ENCODE data around the gene MRPS11.
A peak's percentile ranks its signal among the peaks of the same experiment; 100 is the strongest.
"Not testable (repeated sequence)": the region's sequence is repeated elsewhere in the genome, so short reads cannot be mapped to it uniquely, and the experiment has no call there.

Gene MRPS11

GRCh38 chr15:88469321-88469720 is 1.8 kb downstream of the MRPS11 start:
- no peak overlapping the region for H3K4me3 ChIP-seq (ENCODE audit: low read length)
- H3K4me1 ChIP-seq (ENCODE audit: low read length) = peaks cover 11% of the 10 kb centered on the region
- TF ChIP-seq EZH2phosphoT487 (IDR thresholded peaks at IDR 0.05; ENCODE audit: low read length) (no peak), EZH2 (optimal IDR thresholded peaks at IDR 0.05; ENCODE audit: low read depth, low read length) (no peak), CTCF (IDR thresholded peaks at IDR 0.05; ENCODE audit: low read length) (no peak)
- H3K9ac ChIP-seq (ENCODE audit: low read length) = no peak overlapping the region
- H3K27ac ChIP-seq (ENCODE audit: low read length) = no peak overlapping the region
- no peaks in the 10 kb centered on the region for H3K9me3 ChIP-seq (replicated peaks; ENCODE audit: insufficient read depth, low read length)
- no peak for DNase-seq
- no peak overlapping the region for H3K4me2 ChIP-seq (ENCODE audit: low read depth, low read length)
- H2AFZ ChIP-seq (ENCODE audit: low read length) = no peak overlapping the region
- no peaks in the 10 kb centered on the region for H3F3A ChIP-seq (ENCODE audit: insufficient read depth, low read length)
- H4K20me1 ChIP-seq (ENCODE audit: insufficient read depth, low read length) = no peaks in the 10 kb centered on the region
- H3K9me2 ChIP-seq (replicated peaks; ENCODE audit: insufficient read depth, low read length) = no peaks in the 10 kb centered on the region
- peaks cover 57% of the 10 kb centered on the region for H3K79me2 ChIP-seq (ENCODE audit: low read length)
- H3K36me3 ChIP-seq (replicated peaks; ENCODE audit: insufficient read depth, low read length) = 0 out of 2 replicates have a peak, but pooled peaks cover 7% of the 10 kb centered on the region
- no peaks in the 10 kb centered on the region for H3K27me3 ChIP-seq (replicated peaks; ENCODE audit: insufficient read depth, low read length)

GRCh38 chr15:88470625-88471372 is 3.3 kb downstream of the MRPS11 start:
- no peak overlapping the region for H2AFZ ChIP-seq (ENCODE audit: low read length)
- H3K4me1 ChIP-seq (ENCODE audit: low read length) = peaks cover 11% of the 10 kb centered on the region
- peaks cover 44% of the 10 kb centered on the region for H3K79me2 ChIP-seq (ENCODE audit: low read length)
- H3K9ac ChIP-seq (ENCODE audit: low read length) = no peak overlapping the region
- H4K20me1 ChIP-seq (ENCODE audit: insufficient read depth, low read length) = no peaks in the 10 kb centered on the region
- no peaks in the 10 kb centered on the region for H3K27me3 ChIP-seq (replicated peaks; ENCODE audit: insufficient read depth, low read length)
- H3F3A ChIP-seq (ENCODE audit: insufficient read depth, low read length) = 0 out of 2 replicates have a peak, but pooled peaks cover under 1% of the 10 kb centered on the region
- no peaks in the 10 kb centered on the region for H3K9me3 ChIP-seq (replicated peaks; ENCODE audit: insufficient read depth, low read length)
- H3K9me2 ChIP-seq (replicated peaks; ENCODE audit: insufficient read depth, low read length) = no peaks in the 10 kb centered on the region
- peak; percentile 3 for DNase-seq
- H3K27ac ChIP-seq (ENCODE audit: low read length) = no peak overlapping the region
- no peak overlapping the region for H3K4me3 ChIP-seq (ENCODE audit: low read length)
- H3K36me3 ChIP-seq (replicated peaks; ENCODE audit: insufficient read depth, low read length) = 0 out of 2 replicates have a peak, but pooled peaks cover 5% of the 10 kb centered on the region
- TF ChIP-seq CTCF (IDR thresholded peaks at IDR 0.05; ENCODE audit: low read length) = 0 out of 2 replicates have a peak, but pooled peaks have one; percentile 13
- no peak for TF ChIP-seq EZH2phosphoT487 (IDR thresholded peaks at IDR 0.05; ENCODE audit: low read length)
- no peak for TF ChIP-seq EZH2 (optimal IDR thresholded peaks at IDR 0.05; ENCODE audit: low read depth, low read length)
- H3K4me2 ChIP-seq (ENCODE audit: low read depth, low read length) = no peak overlapping the region

GRCh38 chr15:88472225-88472624 is 4.7 kb downstream of the MRPS11 start:
- H3K4me1 ChIP-seq (ENCODE audit: low read length) = 0 out of 2 replicates have a peak, but pooled peaks cover 3% of the 10 kb centered on the region
- no peaks in the 10 kb centered on the region for H3K9me2 ChIP-seq (replicated peaks; ENCODE audit: insufficient read depth, low read length)
- H4K20me1 ChIP-seq (ENCODE audit: insufficient read depth, low read length) = no peaks in the 10 kb centered on the region
- no peak overlapping the region for H3K27ac ChIP-seq (ENCODE audit: low read length)
- no peak for DNase-seq
- H3K4me3 ChIP-seq (ENCODE audit: low read length) = no peak overlapping the region
- no peak overlapping the region for H3K9ac ChIP-seq (ENCODE audit: low read length)
- H3K79me2 ChIP-seq (ENCODE audit: low read length) = peaks cover 30% of the 10 kb centered on the region
- TF ChIP-seq CTCF (IDR thresholded peaks at IDR 0.05; ENCODE audit: low read length) (no peak), EZH2phosphoT487 (IDR thresholded peaks at IDR 0.05; ENCODE audit: low read length) (no peak), EZH2 (optimal IDR thresholded peaks at IDR 0.05; ENCODE audit: low read depth, low read length) (no peak)
- 0 out of 2 replicates have a peak, but pooled peaks cover 5% of the 10 kb centered on the region for H3K36me3 ChIP-seq (replicated peaks; ENCODE audit: insufficient read depth, low read length)
- no peaks in the 10 kb centered on the region for H3K27me3 ChIP-seq (replicated peaks; ENCODE audit: insufficient read depth, low read length)
- no peaks in the 10 kb centered on the region for H3K9me3 ChIP-seq (replicated peaks; ENCODE audit: insufficient read depth, low read length)
- 0 out of 2 replicates have a peak, but pooled peaks cover 3% of the 10 kb centered on the region for H3F3A ChIP-seq (ENCODE audit: insufficient read depth, low read length)
- no peak overlapping the region for H2AFZ ChIP-seq (ENCODE audit: low read length)
- no peak overlapping the region for H3K4me2 ChIP-seq (ENCODE audit: low read depth, low read length)

GRCh38 chr15:88473661-88474293 is 6.3 kb downstream of the MRPS11 start:
- not testable (repeated sequence) for H3K9ac ChIP-seq (ENCODE audit: low read length); H3K36me3 ChIP-seq (replicated peaks; ENCODE audit: insufficient read depth, low read length); H4K20me1 ChIP-seq (ENCODE audit: insufficient read depth, low read length); H3K27ac ChIP-seq (ENCODE audit: low read length); H3K4me2 ChIP-seq (ENCODE audit: low read depth, low read length); H3K4me3 ChIP-seq (ENCODE audit: low read length); H3K9me3 ChIP-seq (replicated peaks; ENCODE audit: insufficient read depth, low read length); H3K27me3 ChIP-seq (replicated peaks; ENCODE audit: insufficient read depth, low read length); H3K9me2 ChIP-seq (replicated peaks; ENCODE audit: insufficient read depth, low read length); H3F3A ChIP-seq (ENCODE audit: insufficient read depth, low read length); H2AFZ ChIP-seq (ENCODE audit: low read length); DNase-seq; H3K4me1 ChIP-seq (ENCODE audit: low read length)
- H3K79me2 ChIP-seq (ENCODE audit: low read length) = peaks cover 17% of the 10 kb centered on the region
